ENCODE data around the gene MEX3B.

DNA sequence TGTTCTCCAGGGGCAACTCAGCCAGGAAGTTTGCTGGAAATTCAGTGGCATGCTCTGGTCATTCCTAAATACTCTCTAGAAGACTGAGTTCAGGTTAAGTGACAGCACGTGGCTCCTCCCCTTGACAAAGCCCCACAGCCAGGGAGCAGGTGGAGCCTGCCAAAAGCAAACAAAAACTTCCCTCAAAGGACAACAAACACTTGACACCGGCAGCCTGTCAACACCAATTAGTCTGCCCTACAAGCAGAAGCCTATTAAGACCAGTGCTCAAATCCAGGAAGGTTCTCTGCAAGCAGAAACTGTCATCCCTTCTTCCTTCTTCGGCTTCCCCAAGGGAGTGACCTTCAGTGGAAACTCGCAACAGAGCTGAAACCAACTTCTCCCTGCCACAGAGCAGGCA lies 5.0 kb downstream of the MEX3B start:
- TF ChIP-seq, protein P1, sequence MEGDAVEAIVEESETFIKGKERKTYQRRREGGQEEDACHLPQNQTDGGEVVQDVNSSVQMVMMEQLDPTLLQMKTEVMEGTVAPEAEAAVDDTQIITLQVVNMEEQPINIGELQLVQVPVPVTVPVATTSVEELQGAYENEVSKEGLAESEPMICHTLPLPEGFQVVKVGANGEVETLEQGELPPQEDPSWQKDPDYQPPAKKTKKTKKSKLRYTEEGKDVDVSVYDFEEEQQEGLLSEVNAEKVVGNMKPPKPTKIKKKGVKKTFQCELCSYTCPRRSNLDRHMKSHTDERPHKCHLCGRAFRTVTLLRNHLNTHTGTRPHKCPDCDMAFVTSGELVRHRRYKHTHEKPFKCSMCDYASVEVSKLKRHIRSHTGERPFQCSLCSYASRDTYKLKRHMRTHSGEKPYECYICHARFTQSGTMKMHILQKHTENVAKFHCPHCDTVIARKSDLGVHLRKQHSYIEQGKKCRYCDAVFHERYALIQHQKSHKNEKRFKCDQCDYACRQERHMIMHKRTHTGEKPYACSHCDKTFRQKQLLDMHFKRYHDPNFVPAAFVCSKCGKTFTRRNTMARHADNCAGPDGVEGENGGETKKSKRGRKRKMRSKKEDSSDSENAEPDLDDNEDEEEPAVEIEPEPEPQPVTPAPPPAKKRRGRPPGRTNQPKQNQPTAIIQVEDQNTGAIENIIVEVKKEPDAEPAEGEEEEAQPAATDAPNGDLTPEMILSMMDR (conservative IDR thresholded peaks at IDR 0.05 in 1 of 2, IDR thresholded peaks at IDR 0.05 in 1 of 2; ENCODE audit: low read depth in 1 of 2, low read length in 2 of 2): no peak
- no peak for TF ChIP-seq EZH2 (IDR thresholded peaks at IDR 0.05; ENCODE audit: low read length, missing control alignments)
